Activated CD4-positive, CD25-positive, alpha-beta regulatory T cell (primary cell): ENCODE results near the gene VCL.
"Not testable (repeated sequence)": the region's sequence is repeated elsewhere in the genome, so short reads cannot be mapped to it uniquely, and the experiment has no call there.

Experiments used
- DNase-seq, 4 experiments: peaks; one replicate each; lab custom pipeline; 2025; lab: John Stamatoyannopoulos, UW

The VCL gene

GRCh38 chr10:74006269-74006668 is 8.4 kb downstream of the VCL start:
- no peak for DNase-seq

- no peak for DNase-seq
Observed at GRCh38 chr10:74008212-74008731, 10.4 kb downstream of the VCL start.

GRCh38 chr10:74011017-74011416 is 13.1 kb downstream of the VCL start:
- no peak for DNase-seq

GRCh38 chr10:74011770-74012169 is 13.9 kb downstream of the VCL start:
- no peak for DNase-seq

GRCh38 chr10:74012480-74012879 is 14.6 kb downstream of the VCL start:
- no peak for DNase-seq

GRCh38 chr10:74013004-74013403 is 15.1 kb downstream of the VCL start:
- no peak for DNase-seq

- DNase-seq: not testable (repeated sequence)
Observed at GRCh38 chr10:74014574-74014973, 16.7 kb downstream of the VCL start.

- no peak for DNase-seq
Observed at GRCh38 chr10:74018241-74018640, 20.3 kb downstream of the VCL start.

GRCh38 chr10:74021248-74022055 is 23.5 kb downstream of the VCL start:
- no peak for DNase-seq

GRCh38 chr10:74022926-74023629 is 25.2 kb downstream of the VCL start:
- no peak for DNase-seq

- DNase-seq: no peak
Observed at GRCh38 chr10:74024600-74024999, 26.7 kb downstream of the VCL start.

GRCh38 chr10:74025380-74025978 is 27.6 kb downstream of the VCL start:
- DNase-seq: no peak

GRCh38 chr10:74026428-74027015 is 28.6 kb downstream of the VCL start:
- no peak for DNase-seq

- no peak for DNase-seq
Observed at GRCh38 chr10:74027702-74028101, 29.8 kb downstream of the VCL start.

- no peak for DNase-seq
Observed at GRCh38 chr10:74029943-74030342, 32.0 kb downstream of the VCL start.

- not testable (repeated sequence) for DNase-seq
Observed at GRCh38 chr10:74032208-74032607, 34.3 kb downstream of the VCL start.

GRCh38 chr10:74032900-74033655 is 35.2 kb downstream of the VCL start:
- DNase-seq: no peak

GRCh38 chr10:74033702-74034101 is 35.8 kb downstream of the VCL start:
- no peak for DNase-seq

GRCh38 chr10:74034301-74034700 is 36.4 kb downstream of the VCL start:
- DNase-seq: no peak

- no peak for DNase-seq
Observed at GRCh38 chr10:74035303-74035702, 37.4 kb downstream of the VCL start.

- DNase-seq: no peak
Observed at GRCh38 chr10:74036474-74036873, 38.6 kb downstream of the VCL start.
